Measurements from ENCODE around the gene AFAP1L1. TPM values are rescaled to one million over a fixed set of nuclear protein-coding genes. Genes with fewer than 3 reads are reported as not detected.

The AFAP1L1 gene
- total and polyA plus RNA-seq, 2 of the 13 experiments (the other 11 are each of a cell fraction or from before 2014, with no cell fraction given), result 0.38 to 1.0 TPM

DNA sequence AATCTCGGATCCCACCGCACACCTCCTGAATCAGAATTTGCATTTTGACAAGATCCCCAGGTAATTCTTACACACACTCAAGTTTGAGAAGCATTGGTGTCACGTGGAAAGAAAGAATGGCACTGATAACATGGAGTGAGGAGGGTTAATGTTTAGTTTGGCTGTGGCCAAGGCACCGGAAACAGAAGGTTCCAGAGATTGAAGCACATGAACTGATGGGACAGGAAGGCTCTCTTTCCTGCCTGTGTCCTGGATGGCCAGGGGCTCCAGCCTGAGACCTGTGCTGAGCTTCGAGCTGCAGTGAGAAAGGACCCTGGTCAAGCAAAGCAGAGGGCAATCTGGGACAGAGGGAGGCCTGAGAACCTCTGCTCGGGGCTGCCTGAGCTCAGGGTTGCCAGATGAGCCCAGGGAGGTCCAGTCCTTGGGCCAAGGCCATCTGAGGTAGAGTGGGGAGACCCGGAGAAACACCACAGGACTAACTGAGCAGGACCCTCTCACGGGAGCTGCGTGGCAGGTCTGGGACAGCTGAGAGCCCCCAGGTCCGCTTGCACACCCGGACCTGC is 27.3 kb downstream of the AFAP1L1 start:
- in situ Hi-C loops (cut with HindIII; ENCODE audit: extremely low pct_ligation_motif_present, low pct_unique_long_range_greater_than_20kb) (no loop called here), intact Hi-C loops (cut with micrococcal nuclease; ENCODE audit: unreplicated experiment) (no loop called here)
- peak overlapping the region; percentile 65 for H2AFZ ChIP-seq (ENCODE audit: low read length)
- no peak for DNase-seq (ENCODE audit: low spot score)
- peak overlapping the region; percentile 59 for H3K4me2 ChIP-seq (ENCODE audit: low read depth, low read length)
- no TSS peak for BruUV-seq (replicated peaks)
- peak; percentile 70 for ATAC-seq
- no peaks in the 10 kb centered on the region for H3K27me3 ChIP-seq (ENCODE audit: control insufficient read depth in 1 of 2, insufficient read depth in 2 of 2, low read length in 2 of 2)
- H3K79me2 ChIP-seq (ENCODE audit: insufficient read depth, low read length), result no peaks in the 10 kb centered on the region
- 49% methylated on average over 6 of the region's 11 CpGs for WGBS (ENCODE audit: low lambda C conversion rate)
- H3K36me3 ChIP-seq (replicated peaks in 1 of 2; ENCODE audit: control insufficient read depth in 1 of 2, insufficient read depth in 2 of 2, low read length in 2 of 2), result no peaks in the 10 kb centered on the region
- peak overlapping the region; percentile 31 for H3K27ac ChIP-seq (ENCODE audit: extremely low read length, insufficient read depth, low read length)
- FAIRE-seq, result no peak
- peak overlapping the region in 1 of 3 experiments; percentile 39; a peak in 1 of 6 replicates for H3K4me3 ChIP-seq (replicated peaks in 1 of 3; ENCODE audit: insufficient read depth in 1 of 3, low read depth in 2 of 3, low read length in 3 of 3)
- H3K9me3 ChIP-seq (ENCODE audit: low read length), result no peaks in the 10 kb centered on the region
- CTCF ChIA-PET (ENCODE audit: low intra/inter-chr PET ratio, low total read pairs), result no interaction called here
- H4K20me1 ChIP-seq (ENCODE audit: insufficient read depth, low read length), result no peaks in the 10 kb centered on the region
- peaks cover 27% of the 10 kb centered on the region for H3K4me1 ChIP-seq (ENCODE audit: insufficient read depth, low read length)
- POLR2A ChIA-PET, result interaction anchor here (0.9 to 1.8 kb wide), 3 partner anchors 22 to 46 kb away, joined by 4 to 11 read pairs (median 4); partner anchors contain the start of genes AFAP1L1 and GRPEL2
- H3K9ac ChIP-seq (ENCODE audit: insufficient read depth, low read depth, low read length), result no peak overlapping the region
- TF ChIP-seq, protein P1, sequence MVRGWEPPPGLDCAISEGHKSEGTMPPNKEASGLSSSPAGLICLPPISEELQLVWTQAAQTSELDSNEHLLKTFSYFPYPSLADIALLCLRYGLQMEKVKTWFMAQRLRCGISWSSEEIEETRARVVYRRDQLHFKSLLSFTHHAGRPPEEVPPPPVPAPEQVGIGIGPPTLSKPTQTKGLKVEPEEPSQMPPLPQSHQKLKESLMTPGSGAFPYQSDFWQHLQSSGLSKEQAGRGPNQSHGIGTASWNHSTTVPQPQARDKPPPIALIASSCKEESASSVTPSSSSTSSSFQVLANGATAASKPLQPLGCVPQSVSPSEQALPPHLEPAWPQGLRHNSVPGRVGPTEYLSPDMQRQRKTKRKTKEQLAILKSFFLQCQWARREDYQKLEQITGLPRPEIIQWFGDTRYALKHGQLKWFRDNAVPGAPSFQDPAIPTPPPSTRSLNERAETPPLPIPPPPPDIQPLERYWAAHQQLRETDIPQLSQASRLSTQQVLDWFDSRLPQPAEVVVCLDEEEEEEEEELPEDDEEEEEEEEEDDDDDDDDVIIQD (CRISPR knock-in tag; IDR thresholded peaks at IDR 0.05; ENCODE audit: low read depth), result no peak
- TF ChIP-seq STAG1 (CRISPR knock-in tag; IDR thresholded peaks at IDR 0.05) (no peak), KDM5B (CRISPR knock-in tag; IDR thresholded peaks at IDR 0.05; ENCODE audit: borderline replicate concordance) (0 out of 2 replicates have a peak, but pooled peaks have one; percentile 8), SNAI1 (CRISPR knock-in tag; IDR thresholded peaks at IDR 0.05; ENCODE audit: borderline replicate concordance) (0 out of 2 replicates have a peak, but pooled peaks have one; percentile 44), ZNF619 (CRISPR knock-in tag; IDR thresholded peaks at IDR 0.05) (no peak), YEATS2 (CRISPR knock-in tag; IDR thresholded peaks at IDR 0.05; ENCODE audit: borderline replicate concordance) (no peak), CENPX (CRISPR knock-in tag; IDR thresholded peaks at IDR 0.05) (no peak), NFE2 (CRISPR knock-in tag; IDR thresholded peaks at IDR 0.05) (no peak), ZNF652 (CRISPR knock-in tag; IDR thresholded peaks at IDR 0.05; ENCODE audit: borderline replicate concordance, low read depth) (peak; percentile 61), ARNTL (CRISPR knock-in tag; IDR thresholded peaks at IDR 0.05) (0 out of 2 replicates have a peak, but pooled peaks have one; percentile 40)
- TF ChIP-seq, protein P2, sequence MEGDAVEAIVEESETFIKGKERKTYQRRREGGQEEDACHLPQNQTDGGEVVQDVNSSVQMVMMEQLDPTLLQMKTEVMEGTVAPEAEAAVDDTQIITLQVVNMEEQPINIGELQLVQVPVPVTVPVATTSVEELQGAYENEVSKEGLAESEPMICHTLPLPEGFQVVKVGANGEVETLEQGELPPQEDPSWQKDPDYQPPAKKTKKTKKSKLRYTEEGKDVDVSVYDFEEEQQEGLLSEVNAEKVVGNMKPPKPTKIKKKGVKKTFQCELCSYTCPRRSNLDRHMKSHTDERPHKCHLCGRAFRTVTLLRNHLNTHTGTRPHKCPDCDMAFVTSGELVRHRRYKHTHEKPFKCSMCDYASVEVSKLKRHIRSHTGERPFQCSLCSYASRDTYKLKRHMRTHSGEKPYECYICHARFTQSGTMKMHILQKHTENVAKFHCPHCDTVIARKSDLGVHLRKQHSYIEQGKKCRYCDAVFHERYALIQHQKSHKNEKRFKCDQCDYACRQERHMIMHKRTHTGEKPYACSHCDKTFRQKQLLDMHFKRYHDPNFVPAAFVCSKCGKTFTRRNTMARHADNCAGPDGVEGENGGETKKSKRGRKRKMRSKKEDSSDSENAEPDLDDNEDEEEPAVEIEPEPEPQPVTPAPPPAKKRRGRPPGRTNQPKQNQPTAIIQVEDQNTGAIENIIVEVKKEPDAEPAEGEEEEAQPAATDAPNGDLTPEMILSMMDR (CRISPR knock-in tag; IDR thresholded peaks at IDR 0.05), result no peak
- TF ChIP-seq, protein P3, sequence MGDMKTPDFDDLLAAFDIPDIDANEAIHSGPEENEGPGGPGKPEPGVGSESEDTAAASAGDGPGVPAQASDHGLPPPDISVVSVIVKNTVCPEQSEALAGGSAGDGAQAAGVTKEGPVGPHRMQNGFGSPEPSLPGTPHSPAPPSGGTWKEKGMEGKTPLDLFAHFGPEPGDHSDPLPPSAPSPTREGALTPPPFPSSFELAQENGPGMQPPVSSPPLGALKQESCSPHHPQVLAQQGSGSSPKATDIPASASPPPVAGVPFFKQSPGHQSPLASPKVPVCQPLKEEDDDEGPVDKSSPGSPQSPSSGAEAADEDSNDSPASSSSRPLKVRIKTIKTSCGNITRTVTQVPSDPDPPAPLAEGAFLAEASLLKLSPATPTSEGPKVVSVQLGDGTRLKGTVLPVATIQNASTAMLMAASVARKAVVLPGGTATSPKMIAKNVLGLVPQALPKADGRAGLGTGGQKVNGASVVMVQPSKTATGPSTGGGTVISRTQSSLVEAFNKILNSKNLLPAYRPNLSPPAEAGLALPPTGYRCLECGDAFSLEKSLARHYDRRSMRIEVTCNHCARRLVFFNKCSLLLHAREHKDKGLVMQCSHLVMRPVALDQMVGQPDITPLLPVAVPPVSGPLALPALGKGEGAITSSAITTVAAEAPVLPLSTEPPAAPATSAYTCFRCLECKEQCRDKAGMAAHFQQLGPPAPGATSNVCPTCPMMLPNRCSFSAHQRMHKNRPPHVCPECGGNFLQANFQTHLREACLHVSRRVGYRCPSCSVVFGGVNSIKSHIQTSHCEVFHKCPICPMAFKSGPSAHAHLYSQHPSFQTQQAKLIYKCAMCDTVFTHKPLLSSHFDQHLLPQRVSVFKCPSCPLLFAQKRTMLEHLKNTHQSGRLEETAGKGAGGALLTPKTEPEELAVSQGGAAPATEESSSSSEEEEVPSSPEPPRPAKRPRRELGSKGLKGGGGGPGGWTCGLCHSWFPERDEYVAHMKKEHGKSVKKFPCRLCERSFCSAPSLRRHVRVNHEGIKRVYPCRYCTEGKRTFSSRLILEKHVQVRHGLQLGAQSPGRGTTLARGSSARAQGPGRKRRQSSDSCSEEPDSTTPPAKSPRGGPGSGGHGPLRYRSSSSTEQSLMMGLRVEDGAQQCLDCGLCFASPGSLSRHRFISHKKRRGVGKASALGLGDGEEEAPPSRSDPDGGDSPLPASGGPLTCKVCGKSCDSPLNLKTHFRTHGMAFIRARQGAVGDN (CRISPR knock-in tag; IDR thresholded peaks at IDR 0.05), result peak; percentile 77
- TF ChIP-seq, protein P4, sequence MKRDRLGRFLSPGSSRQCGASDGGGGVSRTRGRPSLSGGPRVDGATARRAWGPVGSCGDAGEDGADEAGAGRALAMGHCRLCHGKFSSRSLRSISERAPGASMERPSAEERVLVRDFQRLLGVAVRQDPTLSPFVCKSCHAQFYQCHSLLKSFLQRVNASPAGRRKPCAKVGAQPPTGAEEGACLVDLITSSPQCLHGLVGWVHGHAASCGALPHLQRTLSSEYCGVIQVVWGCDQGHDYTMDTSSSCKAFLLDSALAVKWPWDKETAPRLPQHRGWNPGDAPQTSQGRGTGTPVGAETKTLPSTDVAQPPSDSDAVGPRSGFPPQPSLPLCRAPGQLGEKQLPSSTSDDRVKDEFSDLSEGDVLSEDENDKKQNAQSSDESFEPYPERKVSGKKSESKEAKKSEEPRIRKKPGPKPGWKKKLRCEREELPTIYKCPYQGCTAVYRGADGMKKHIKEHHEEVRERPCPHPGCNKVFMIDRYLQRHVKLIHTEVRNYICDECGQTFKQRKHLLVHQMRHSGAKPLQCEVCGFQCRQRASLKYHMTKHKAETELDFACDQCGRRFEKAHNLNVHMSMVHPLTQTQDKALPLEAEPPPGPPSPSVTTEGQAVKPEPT (CRISPR knock-in tag; IDR thresholded peaks at IDR 0.05; ENCODE audit: low read depth), result 0 out of 2 replicates have a peak, but pooled peaks have one; percentile 10

All from HepG2 (cell line).